ENCODE results near the gene CCDC54.

Gene CCDC54

DNA sequence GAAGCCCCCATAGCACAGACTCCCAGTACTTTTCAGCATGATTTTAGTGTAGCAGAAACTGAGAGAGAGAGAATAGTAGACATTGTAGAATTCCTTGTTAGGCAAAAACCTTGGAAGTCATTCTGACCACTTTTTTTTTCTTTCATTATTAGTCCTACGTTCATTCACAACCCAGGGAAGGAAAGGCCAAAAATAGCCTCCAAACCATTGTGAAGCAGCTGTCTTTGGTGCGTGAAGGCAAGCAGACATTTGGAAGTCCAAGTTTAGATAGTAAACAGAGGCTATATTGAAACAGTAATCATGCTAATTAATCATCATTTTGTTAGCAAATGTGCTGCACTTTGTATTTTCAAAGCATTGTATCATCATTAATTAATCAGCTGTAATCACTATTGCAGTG is 34.5 kb downstream of the CCDC54 start:
- H3K4me3 ChIP-seq (ENCODE audit: low read depth, low read length), result no peak overlapping the region
- no peaks in the 10 kb centered on the region for H3K36me3 ChIP-seq (ENCODE audit: control insufficient read depth in 2 of 2, insufficient read depth in 1 of 2, low read length in 2 of 2)
- no peak overlapping the region for H3K27ac ChIP-seq (ENCODE audit: extremely low read depth, low read depth, low read length)
- no peak for TF ChIP-seq ZNF2 (tag by site-specific recombination; IDR thresholded peaks at IDR 0.05)
- TF ChIP-seq OSR2 (tag by site-specific recombination; IDR thresholded peaks at IDR 0.05), result no peak
- no peak for TF ChIP-seq ZNF239 (tag by site-specific recombination; IDR thresholded peaks at IDR 0.05)
- TF ChIP-seq, protein P1, sequence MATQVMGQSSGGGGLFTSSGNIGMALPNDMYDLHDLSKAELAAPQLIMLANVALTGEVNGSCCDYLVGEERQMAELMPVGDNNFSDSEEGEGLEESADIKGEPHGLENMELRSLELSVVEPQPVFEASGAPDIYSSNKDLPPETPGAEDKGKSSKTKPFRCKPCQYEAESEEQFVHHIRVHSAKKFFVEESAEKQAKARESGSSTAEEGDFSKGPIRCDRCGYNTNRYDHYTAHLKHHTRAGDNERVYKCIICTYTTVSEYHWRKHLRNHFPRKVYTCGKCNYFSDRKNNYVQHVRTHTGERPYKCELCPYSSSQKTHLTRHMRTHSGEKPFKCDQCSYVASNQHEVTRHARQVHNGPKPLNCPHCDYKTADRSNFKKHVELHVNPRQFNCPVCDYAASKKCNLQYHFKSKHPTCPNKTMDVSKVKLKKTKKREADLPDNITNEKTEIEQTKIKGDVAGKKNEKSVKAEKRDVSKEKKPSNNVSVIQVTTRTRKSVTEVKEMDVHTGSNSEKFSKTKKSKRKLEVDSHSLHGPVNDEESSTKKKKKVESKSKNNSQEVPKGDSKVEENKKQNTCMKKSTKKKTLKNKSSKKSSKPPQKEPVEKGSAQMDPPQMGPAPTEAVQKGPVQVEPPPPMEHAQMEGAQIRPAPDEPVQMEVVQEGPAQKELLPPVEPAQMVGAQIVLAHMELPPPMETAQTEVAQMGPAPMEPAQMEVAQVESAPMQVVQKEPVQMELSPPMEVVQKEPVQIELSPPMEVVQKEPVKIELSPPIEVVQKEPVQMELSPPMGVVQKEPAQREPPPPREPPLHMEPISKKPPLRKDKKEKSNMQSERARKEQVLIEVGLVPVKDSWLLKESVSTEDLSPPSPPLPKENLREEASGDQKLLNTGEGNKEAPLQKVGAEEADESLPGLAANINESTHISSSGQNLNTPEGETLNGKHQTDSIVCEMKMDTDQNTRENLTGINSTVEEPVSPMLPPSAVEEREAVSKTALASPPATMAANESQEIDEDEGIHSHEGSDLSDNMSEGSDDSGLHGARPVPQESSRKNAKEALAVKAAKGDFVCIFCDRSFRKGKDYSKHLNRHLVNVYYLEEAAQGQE (tag by site-specific recombination; IDR thresholded peaks at IDR 0.05), result no peak
- TF ChIP-seq ZNF785 (tag by site-specific recombination; IDR thresholded peaks at IDR 0.05), result no peak
- TF ChIP-seq, protein P2, sequence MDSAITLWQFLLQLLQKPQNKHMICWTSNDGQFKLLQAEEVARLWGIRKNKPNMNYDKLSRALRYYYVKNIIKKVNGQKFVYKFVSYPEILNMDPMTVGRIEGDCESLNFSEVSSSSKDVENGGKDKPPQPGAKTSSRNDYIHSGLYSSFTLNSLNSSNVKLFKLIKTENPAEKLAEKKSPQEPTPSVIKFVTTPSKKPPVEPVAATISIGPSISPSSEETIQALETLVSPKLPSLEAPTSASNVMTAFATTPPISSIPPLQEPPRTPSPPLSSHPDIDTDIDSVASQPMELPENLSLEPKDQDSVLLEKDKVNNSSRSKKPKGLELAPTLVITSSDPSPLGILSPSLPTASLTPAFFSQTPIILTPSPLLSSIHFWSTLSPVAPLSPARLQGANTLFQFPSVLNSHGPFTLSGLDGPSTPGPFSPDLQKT (IDR thresholded peaks at IDR 0.05; ENCODE audit: borderline replicate concordance, low read depth, low read length), result no peak
- TF ChIP-seq, protein P3, sequence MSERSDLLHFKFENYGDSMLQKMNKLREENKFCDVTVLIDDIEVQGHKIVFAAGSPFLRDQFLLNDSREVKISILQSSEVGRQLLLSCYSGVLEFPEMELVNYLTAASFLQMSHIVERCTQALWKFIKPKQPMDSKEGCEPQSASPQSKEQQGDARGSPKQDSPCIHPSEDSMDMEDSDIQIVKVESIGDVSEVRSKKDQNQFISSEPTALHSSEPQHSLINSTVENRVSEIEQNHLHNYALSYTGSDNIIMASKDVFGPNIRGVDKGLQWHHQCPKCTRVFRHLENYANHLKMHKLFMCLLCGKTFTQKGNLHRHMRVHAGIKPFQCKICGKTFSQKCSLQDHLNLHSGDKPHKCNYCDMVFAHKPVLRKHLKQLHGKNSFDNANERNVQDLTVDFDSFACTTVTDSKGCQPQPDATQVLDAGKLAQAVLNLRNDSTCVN (tag by site-specific recombination; optimal IDR thresholded peaks at IDR 0.05), result no peak
- TF ChIP-seq SP7 (tag by site-specific recombination; IDR thresholded peaks at IDR 0.05), result no peak
- TF ChIP-seq ZNF610 (tag by site-specific recombination; IDR thresholded peaks at IDR 0.05; ENCODE audit: borderline replicate concordance), result no peak
- no peak for TF ChIP-seq KLF9 (tag by site-specific recombination; IDR thresholded peaks at IDR 0.05; ENCODE audit: low read depth)
- no peak for TF ChIP-seq ZNF677 (tag by site-specific recombination; IDR thresholded peaks at IDR 0.05)
- TF ChIP-seq ZNF202 (tag by site-specific recombination; IDR thresholded peaks at IDR 0.05; ENCODE audit: borderline replicate concordance), result no peak
- TF ChIP-seq, protein P4, sequence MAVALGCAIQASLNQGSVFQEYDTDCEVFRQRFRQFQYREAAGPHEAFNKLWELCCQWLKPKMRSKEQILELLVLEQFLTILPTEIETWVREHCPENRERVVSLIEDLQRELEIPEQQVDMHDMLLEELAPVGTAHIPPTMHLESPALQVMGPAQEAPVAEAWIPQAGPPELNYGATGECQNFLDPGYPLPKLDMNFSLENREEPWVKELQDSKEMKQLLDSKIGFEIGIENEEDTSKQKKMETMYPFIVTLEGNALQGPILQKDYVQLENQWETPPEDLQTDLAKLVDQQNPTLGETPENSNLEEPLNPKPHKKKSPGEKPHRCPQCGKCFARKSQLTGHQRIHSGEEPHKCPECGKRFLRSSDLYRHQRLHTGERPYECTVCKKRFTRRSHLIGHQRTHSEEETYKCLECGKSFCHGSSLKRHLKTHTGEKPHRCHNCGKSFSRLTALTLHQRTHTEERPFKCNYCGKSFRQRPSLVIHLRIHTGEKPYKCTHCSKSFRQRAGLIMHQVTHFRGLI (tag by site-specific recombination; IDR thresholded peaks at IDR 0.05), result no peak
- no peak for TF ChIP-seq ZBTB17 (tag by site-specific recombination; IDR thresholded peaks at IDR 0.05)
- no peak for TF ChIP-seq ZNF10 (tag by site-specific recombination; IDR thresholded peaks at IDR 0.05)
- TF ChIP-seq ZNF510 (tag by site-specific recombination; IDR thresholded peaks at IDR 0.05; ENCODE audit: insufficient replicate concordance), result no peak
- TF ChIP-seq ZNF221 (tag by site-specific recombination; IDR thresholded peaks at IDR 0.05; ENCODE audit: borderline replicate concordance), result no peak
- TF ChIP-seq, protein P5, sequence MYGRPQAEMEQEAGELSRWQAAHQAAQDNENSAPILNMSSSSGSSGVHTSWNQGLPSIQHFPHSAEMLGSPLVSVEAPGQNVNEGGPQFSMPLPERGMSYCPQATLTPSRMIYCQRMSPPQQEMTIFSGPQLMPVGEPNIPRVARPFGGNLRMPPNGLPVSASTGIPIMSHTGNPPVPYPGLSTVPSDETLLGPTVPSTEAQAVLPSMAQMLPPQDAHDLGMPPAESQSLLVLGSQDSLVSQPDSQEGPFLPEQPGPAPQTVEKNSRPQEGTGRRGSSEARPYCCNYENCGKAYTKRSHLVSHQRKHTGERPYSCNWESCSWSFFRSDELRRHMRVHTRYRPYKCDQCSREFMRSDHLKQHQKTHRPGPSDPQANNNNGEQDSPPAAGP (tag by site-specific recombination; IDR thresholded peaks at IDR 0.05), result no peak
- no peak for TF ChIP-seq ZNF433 (tag by site-specific recombination; IDR thresholded peaks at IDR 0.05; ENCODE audit: low read depth)
- no peak for TF ChIP-seq ZNF23 (tag by site-specific recombination; IDR thresholded peaks at IDR 0.05; ENCODE audit: borderline replicate concordance)
- POLR2A ChIA-PET, result no interaction called here
- CTCF ChIA-PET, result interaction anchor here (0.6 to 1.5 kb wide), 2 partner anchors 9 to 135 kb away, joined by 3 to 7 read pairs; no protein-coding TSS in a partner anchor
- no peaks in the 10 kb centered on the region for H3K4me1 ChIP-seq (ENCODE audit: control insufficient read depth, insufficient read depth, low read length)
- no peaks in the 10 kb centered on the region for H3K9me3 ChIP-seq (ENCODE audit: control insufficient read depth, insufficient read depth, low read depth, low read length)
